HG02973 (cell line): ENCODE data around the gene MUC5AC.
"Not testable (repeated sequence)": the region's sequence is repeated elsewhere in the genome, so short reads cannot be mapped to it uniquely, and the experiment has no call there.

Experiments
- ATAC-seq: cut with Tn5 transposase; IDR thresholded peaks from one replicate; pipeline ENCODE4 v1.9.1; 2021; ENCODE audit warnings: moderate library complexity; ENCODE audit not compliant: unreplicated experiment

The MUC5AC gene

GRCh38 chr11:1232883-1233321, 75.1 kb downstream of the MUC5AC start:
- ATAC-seq = no peak

GRCh38 chr11:1233351-1234053, 75.7 kb downstream of the MUC5AC start:
- ATAC-seq = no peak

GRCh38 chr11:1234054-1234720, 76.4 kb downstream of the MUC5AC start:
- no peak for ATAC-seq

GRCh38 chr11:1234771-1235305, 77.1 kb downstream of the MUC5AC start:
- no peak for ATAC-seq

GRCh38 chr11:1235306-1235900, 77.7 kb downstream of the MUC5AC start:
- no peak for ATAC-seq

- ATAC-seq = no peak
Measured at GRCh38 chr11:1235901-1236315, 78.2 kb downstream of the MUC5AC start.

GRCh38 chr11:1236316-1237127, 78.8 kb downstream of the MUC5AC start:
- no peak for ATAC-seq

GRCh38 chr11:1237128-1237580, 79.4 kb downstream of the MUC5AC start:
- ATAC-seq = no peak

- no peak for ATAC-seq
Measured at GRCh38 chr11:1237851-1238250, 80.1 kb downstream of the MUC5AC start.

GRCh38 chr11:1238767-1239595, 81.2 kb downstream of the MUC5AC start:
- no peak for ATAC-seq

- no peak for ATAC-seq
Measured at GRCh38 chr11:1239596-1240205, 81.9 kb downstream of the MUC5AC start.

GRCh38 chr11:1240771-1241170, 83.0 kb downstream of the MUC5AC start:
- no peak for ATAC-seq

- no peak for ATAC-seq
Measured at GRCh38 chr11:1241706-1242105, 84.0 kb downstream of the MUC5AC start.

- no peak for ATAC-seq
Measured at GRCh38 chr11:1242289-1242688, 84.5 kb downstream of the MUC5AC start.

GRCh38 chr11:1242751-1243150, 85.0 kb downstream of the MUC5AC start:
- ATAC-seq = not testable (repeated sequence)

- not testable (repeated sequence) for ATAC-seq
Measured at GRCh38 chr11:1243521-1243920, 85.8 kb downstream of the MUC5AC start.

GRCh38 chr11:1244557-1244956, 86.8 kb downstream of the MUC5AC start:
- not testable (repeated sequence) for ATAC-seq

GRCh38 chr11:1245717-1246116, 88.0 kb downstream of the MUC5AC start:
- not testable (repeated sequence) for ATAC-seq

- ATAC-seq = not testable (repeated sequence)
Measured at GRCh38 chr11:1246301-1246700, 88.5 kb downstream of the MUC5AC start.
